Spleen (tissue), 11 donors: ENCODE results near the gene TMEM121B. TPM values are rescaled to one million over a fixed set of nuclear protein-coding genes. Genes with fewer than 3 reads are reported as not detected.

Experiments
- DNase-seq: peaks from one replicate; pipeline ENCODE4 v3.0.0-alpha.2; 2020
- H3K27ac ChIP-seq, 8 donors: fragments of 200-600 bp; sonication (generic) in 7 of 8; 1 replicate in 4 of 8; 2 replicates in 4 of 8; pipeline versions ENCODE4 v1.5.0 to v1.8.0; 2016 to 2021; ENCODE audit warnings: inconsistent platforms in 4 of 8, mild to moderate bottlenecking in 4 of 8, moderate library complexity in 1 of 8
- H3K27me3 ChIP-seq, 7 donors: fragments of 200-600 bp; sonication (generic) in 6 of 7; replicated peaks in 1 of 7; 1 replicate in 4 of 7; 2 replicates in 3 of 7; pipeline versions ENCODE4 v1.5.0 to v1.8.0; 2016 to 2021; ENCODE audit warnings: inconsistent platforms in 3 of 7, mild to moderate bottlenecking in 1 of 7
- H3K36me3 ChIP-seq, 6 donors: fragments of 200-600 bp; sonication (generic) in 5 of 6; 1 replicate in 4 of 6; 2 replicates in 2 of 6; pipeline versions ENCODE4 v1.5.0 to v1.8.0; 2016 to 2021; ENCODE audit warnings: inconsistent platforms in 2 of 6
- H3K4me1 ChIP-seq, 6 donors: fragments of 200-600 bp; sonication (generic) in 5 of 6; 1 replicate in 3 of 6; 2 replicates in 3 of 6; pipeline versions ENCODE4 v1.5.0 to v1.8.0; 2016 to 2021; ENCODE audit warnings: inconsistent platforms in 3 of 6
- H3K4me3 ChIP-seq, 8 donors: fragments of 200-600 bp; sonication (generic) in 7 of 8; 1 replicate in 4 of 8; 2 replicates in 4 of 8; pipeline versions ENCODE4 v1.5.0 to v1.8.0; 2016 to 2021; ENCODE audit warnings: inconsistent platforms in 4 of 8, mild to moderate bottlenecking in 4 of 8, moderate library complexity in 2 of 8
- H3K9me3 ChIP-seq, 8 donors: fragments of 200-600 bp; sonication (generic) in 7 of 8; 1 replicate in 4 of 8; 2 replicates in 4 of 8; pipeline versions ENCODE4 v1.5.0 to v1.8.0; 2016 to 2021; ENCODE audit warnings: inconsistent platforms in 4 of 8
- CTCF ChIP-seq, 11 experiments: fragments of 200-600 bp in 7 of 11; fragments of 450-650 bp in 4 of 11; sonication (generic) in 4 of 11; IDR thresholded peaks in 8 of 11; conservative IDR thresholded peaks in 3 of 11; 1 replicate in 7 of 11; 2 replicates in 4 of 11; pipeline versions ENCODE4 v1.4.0 to v1.8.0; 2016 to 2021; ENCODE audit warnings: antibody characterized with exemption in 11 of 11, inconsistent platforms in 4 of 11, mild to moderate bottlenecking in 1 of 11
- POLR2A ChIP-seq, 3 donors: fragments of 450-650 bp; IDR thresholded peaks; one replicate each; pipeline ENCODE4 v1.5.1; 2017; ENCODE audit warnings: antibody characterized with exemption in 3 of 3, mild to moderate bottlenecking in 1 of 3
- POLR2AphosphoS5 ChIP-seq, 3 donors: sonication (generic); formaldehyde crosslinking; IDR thresholded peaks; one replicate each; pipeline ENCODE4 v1.5.1; 2017; ENCODE audit warnings: antibody characterized with exemption in 3 of 3
- WGBS, 5 donors: extraction: QIAGEN DNeasy Blood & Tissue Kit in 3 of 5; methylation state at CpG; one replicate each; pipeline versions ENCODE4 v1.1.5 to v1.1.7; 2013 to 2018; 5-methylcytosine and 5-hydroxymethylcytosine counted together
- intact Hi-C: fragments of 100-400 bp; cut with DNase I; formaldehyde crosslinking; loops from one replicate; pipeline ENCODE4 v1.15.0; 2023; ENCODE audit warnings: low total_unique reads
- polyA plus RNA-seq, 3 donors: library from polyadenylated mRNA; stranded (reverse); fragments of 200-250 nt; gene quantifications; one replicate each; pipeline ENCODE4 v1.2.1, GENCODE V29; 2013
- total RNA-seq, 7 donors: library from RNA; depleted of rRNA in 3 of 7; stranded (reverse); fragments of >200 nt in 3 of 7; fragmentation: NEBNext Ultra II Directional in 4 of 7; extraction: Animal tissue kit (Norgen Biotek cat#: 25700) in 4 of 7; gene quantifications; one replicate each; pipeline versions ENCODE4 v1.1.0 to v1.2.1, GENCODE V29; 2016 to 2021
- donor health status: healthy with polysubstance abuse.
- donor health status: DM: no; HTN: no; CAD: no; lungs with moderate emphysema.
- donor health status: DM: no; HTN: no; CAD: no.
- donor health status: Bipolar disorder and iron deficiency.
- donor health status: healthy.
- donor health status: DM: no; HTN: no; CAD: no.
- donor health status: DM: yes; HTN: yes; CAD: no.

TMEM121B gene
- total and polyA plus RNA-seq, 10 donors, result 0.03 to 3.6 (median 0.79) TPM

DNA sequence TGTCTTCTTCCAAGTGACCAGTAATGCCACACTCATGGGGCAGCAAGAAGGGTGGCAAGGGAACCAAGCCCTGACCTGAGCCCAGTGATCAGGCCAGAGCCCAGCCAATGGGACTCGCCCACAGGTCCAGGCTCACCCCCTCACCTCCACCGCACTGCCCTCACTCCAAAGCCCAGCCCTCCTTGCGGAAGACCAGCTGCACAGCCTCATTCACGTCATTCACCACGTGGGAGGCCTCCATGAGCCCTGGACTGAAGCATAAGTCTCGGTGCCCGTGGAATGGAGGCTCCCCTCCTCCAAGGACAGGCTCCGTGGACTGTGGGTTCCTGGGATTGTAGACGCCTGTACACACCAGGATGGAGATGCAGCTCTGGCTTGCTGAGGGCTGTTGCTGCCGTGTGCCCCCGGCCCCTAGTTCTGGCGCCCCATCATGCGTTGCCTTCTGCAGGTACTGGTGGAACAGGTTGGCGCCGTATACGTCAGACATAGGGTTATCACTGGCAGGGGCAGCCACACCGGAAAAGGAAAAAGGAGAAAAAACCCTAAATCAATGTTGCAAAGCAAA is 16.8 kb upstream of the TMEM121B start:
- Histone ChIP-seq H3K9me3 (no peaks in the 10 kb centered on the region), H3K4me3 (no peak overlapping the region), H3K27ac (no peak overlapping the region), H3K27me3 (no peaks in the 10 kb centered on the region), H3K4me1 (peaks cover 0 to 9% (median 0%) of the 10 kb centered on the region in 6 donors), H3K36me3 (peaks cover 3 to 79% (median 46%) of the 10 kb centered on the region in 6 donors)
- intact Hi-C loops, result no loop called here
- peak; percentile 50 for DNase-seq
- TF ChIP-seq POLR2A (IDR thresholded peaks at IDR 0.05) (no peak), POLR2AphosphoS5 (IDR thresholded peaks at IDR 0.05) (peak in 1 of 3 donors; percentile 10)
- WGBS, 5 donors, result 92 to 95% (median 93%) methylated on average over 9 to 17 of the region's 17 CpGs

- intact Hi-C loops, result no loop called here
- TF ChIP-seq CTCF (IDR thresholded peaks at IDR 0.05 in 8 of 11, conservative IDR thresholded peaks at IDR 0.05 in 3 of 11) (no peak), POLR2AphosphoS5 (IDR thresholded peaks at IDR 0.05) (no peak), POLR2A (IDR thresholded peaks at IDR 0.05) (no peak)
- H3K4me1 ChIP-seq, result peaks cover 0 to 9% (median 0%) of the 10 kb centered on the region in 6 donors
- DNase-seq, result peak; percentile 31
- H3K27ac ChIP-seq, result no peak overlapping the region
- peaks cover 3 to 72% (median 38%) of the 10 kb centered on the region in 6 donors for H3K36me3 ChIP-seq
- WGBS, 5 donors, result 76 to 85% (median 80%) methylated on average over 4 of the region's 4 CpGs
- no peaks in the 10 kb centered on the region for H3K9me3 ChIP-seq
- no peaks in the 10 kb centered on the region for H3K27me3 ChIP-seq
- no peak overlapping the region for H3K4me3 ChIP-seq
Observed at GRCh38 chr22:17137170-17137569, 16.0 kb upstream of the TMEM121B start.

- Histone ChIP-seq H3K36me3 (peaks cover 0 to 52% (median 24%) of the 10 kb centered on the region in 6 donors), H3K27me3 (no peaks in the 10 kb centered on the region), H3K27ac (no peak overlapping the region), H3K9me3 (no peaks in the 10 kb centered on the region), H3K4me3 (no peak overlapping the region), H3K4me1 (no peaks in the 10 kb centered on the region)
- peak; percentile 44 for DNase-seq
- WGBS, 5 donors, result 84 to 94% (median 86%) methylated on average over 15 of the region's 15 CpGs
- TF ChIP-seq POLR2AphosphoS5 (IDR thresholded peaks at IDR 0.05), result no peak
- no peak for TF ChIP-seq CTCF (IDR thresholded peaks at IDR 0.05 in 8 of 11, conservative IDR thresholded peaks at IDR 0.05 in 3 of 11)
- no peak for TF ChIP-seq POLR2A (IDR thresholded peaks at IDR 0.05)
- intact Hi-C loops, result no loop called here
Observed at GRCh38 chr22:17135153-17135760, 14.1 kb upstream of the TMEM121B start.

DNA sequence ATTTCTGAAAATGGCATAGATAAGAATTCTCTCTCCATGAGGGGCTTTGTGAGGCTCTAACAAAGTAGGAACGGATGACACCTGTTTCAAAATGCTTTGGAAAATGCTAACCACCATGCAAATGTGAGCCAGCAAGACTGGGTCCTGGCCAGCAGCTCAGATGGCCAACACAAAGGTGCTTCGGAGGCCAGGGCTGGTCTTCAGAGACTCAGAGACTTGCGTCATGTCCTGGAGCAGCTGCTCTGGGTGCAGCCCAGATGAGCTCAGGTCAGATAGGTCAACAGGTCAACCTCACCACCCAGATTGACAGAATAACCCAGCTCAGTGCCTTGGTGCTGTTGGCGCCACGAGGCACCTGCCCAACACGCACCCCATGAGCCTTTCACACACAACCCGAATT is 12.0 kb upstream of the TMEM121B start:
- no peak for DNase-seq
- H3K36me3 ChIP-seq, result peaks cover 0 to 31% (median 12%) of the 10 kb centered on the region in 6 donors
- no peak overlapping the region for H3K27ac ChIP-seq
- no peaks in the 10 kb centered on the region for H3K27me3 ChIP-seq
- no peak overlapping the region for H3K4me3 ChIP-seq
- TF ChIP-seq CTCF (IDR thresholded peaks at IDR 0.05 in 8 of 11, conservative IDR thresholded peaks at IDR 0.05 in 3 of 11) (no peak), POLR2A (IDR thresholded peaks at IDR 0.05) (no peak), POLR2AphosphoS5 (IDR thresholded peaks at IDR 0.05) (no peak)
- intact Hi-C loops, result no loop called here
- whole genome bisulfite sequencing, 5 donors, result 89 to 97% (median 94%) methylated on average over 6 to 7 of the region's 7 CpGs
- H3K4me1 ChIP-seq, result no peaks in the 10 kb centered on the region
- no peaks in the 10 kb centered on the region for H3K9me3 ChIP-seq
